Uterus (tissue), 4 donors: ENCODE data around the gene GALNTL6. TPM values are rescaled to one million over a fixed set of nuclear protein-coding genes. Genes with fewer than 3 reads are reported as not detected.

Source experiments
- DNase-seq, 2 donors: peaks; one replicate each; pipeline ENCODE4 v3.0.0-alpha.2; 2019 to 2020
- H3K27ac ChIP-seq, 2 donors: fragments of 200-600 bp; sonication (generic); 1 replicate in 1 of 2; 2 replicates in 1 of 2; pipeline ENCODE4 v1.5.1; 2016 to 2018
- H3K27me3 ChIP-seq, 2 donors: fragments of 200-600 bp; sonication (generic); one replicate each; pipeline ENCODE4 v1.5.1; 2018 to 2019; ENCODE audit warnings: control low read depth in 1 of 2
- H3K36me3 ChIP-seq, 2 donors: fragments of 200-600 bp; sonication (generic); one replicate each; pipeline ENCODE4 v1.5.1; 2019; ENCODE audit warnings: control low read depth in 1 of 2
- H3K4me1 ChIP-seq, 2 donors: fragments of 200-600 bp; sonication (generic); one replicate each; pipeline ENCODE4 v1.5.1; 2018 to 2019; ENCODE audit warnings: control low read depth in 1 of 2
- H3K4me3 ChIP-seq, 2 donors: fragments of 200-600 bp; sonication (generic); 1 replicate in 1 of 2; 2 replicates in 1 of 2; pipeline ENCODE4 v1.5.1; 2018 to 2019; ENCODE audit warnings: mild to moderate bottlenecking in 1 of 2
- H3K9me3 ChIP-seq, 2 donors: fragments of 200-600 bp; sonication (generic); one replicate each; pipeline ENCODE4 v1.5.1; 2019; ENCODE audit warnings: control low read depth in 1 of 2
- POLR2A ChIP-seq, 2 donors: fragments of 450-650 bp; IDR thresholded peaks; one replicate each; pipeline ENCODE4 v1.6.1; 2016; ENCODE audit warnings: antibody characterized with exemption in 2 of 2, mild to moderate bottlenecking in 1 of 2, moderate library complexity in 1 of 2
- intact Hi-C: fragments of 100-400 bp; cut with DNase I; formaldehyde crosslinking; loops from one replicate; pipeline ENCODE4 v1.15.1; 2023; ENCODE audit warnings: low total_unique reads
- total RNA-seq, 4 donors: library from RNA; depleted of rRNA in 3 of 4; stranded (reverse); fragments of >200 nt in 3 of 4; gene quantifications; one replicate each; pipeline versions ENCODE4 v1.1.0 to v1.2.4, GENCODE V29; 2014 to 2023
- TF ChIP-seq, protein P1 (sequence below), 4 experiments: fragments of 200-600 bp in 2 of 4; fragments of 450-650 bp in 2 of 4; sonication (generic) in 2 of 4; IDR thresholded peaks; one replicate each; pipeline ENCODE4 v1.5.1; 2016 to 2019; ENCODE audit warnings: antibody characterized with exemption in 4 of 4, mild to moderate bottlenecking in 2 of 4, moderate library complexity in 1 of 4
- donor health status: DM: yes; HTN: yes; CAD: no.

The GALNTL6 gene
- total RNA-seq, 4 donors from 2014 or later: 2.6 TPM; not detected in 3

GRCh38 chr4:172308078-172308477 lies 494.9 kb downstream of the GALNTL6 start:
- Histone ChIP-seq H3K27ac (no peak overlapping the region), H3K9me3 (no peaks in the 10 kb centered on the region), H3K27me3 (no peaks in the 10 kb centered on the region), H3K4me1 (no peaks in the 10 kb centered on the region), H3K4me3 (no peak overlapping the region), H3K36me3 (no peaks in the 10 kb centered on the region)
- TF ChIP-seq, protein P1, sequence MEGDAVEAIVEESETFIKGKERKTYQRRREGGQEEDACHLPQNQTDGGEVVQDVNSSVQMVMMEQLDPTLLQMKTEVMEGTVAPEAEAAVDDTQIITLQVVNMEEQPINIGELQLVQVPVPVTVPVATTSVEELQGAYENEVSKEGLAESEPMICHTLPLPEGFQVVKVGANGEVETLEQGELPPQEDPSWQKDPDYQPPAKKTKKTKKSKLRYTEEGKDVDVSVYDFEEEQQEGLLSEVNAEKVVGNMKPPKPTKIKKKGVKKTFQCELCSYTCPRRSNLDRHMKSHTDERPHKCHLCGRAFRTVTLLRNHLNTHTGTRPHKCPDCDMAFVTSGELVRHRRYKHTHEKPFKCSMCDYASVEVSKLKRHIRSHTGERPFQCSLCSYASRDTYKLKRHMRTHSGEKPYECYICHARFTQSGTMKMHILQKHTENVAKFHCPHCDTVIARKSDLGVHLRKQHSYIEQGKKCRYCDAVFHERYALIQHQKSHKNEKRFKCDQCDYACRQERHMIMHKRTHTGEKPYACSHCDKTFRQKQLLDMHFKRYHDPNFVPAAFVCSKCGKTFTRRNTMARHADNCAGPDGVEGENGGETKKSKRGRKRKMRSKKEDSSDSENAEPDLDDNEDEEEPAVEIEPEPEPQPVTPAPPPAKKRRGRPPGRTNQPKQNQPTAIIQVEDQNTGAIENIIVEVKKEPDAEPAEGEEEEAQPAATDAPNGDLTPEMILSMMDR (IDR thresholded peaks at IDR 0.05): no peak
- TF ChIP-seq POLR2A (IDR thresholded peaks at IDR 0.05): no peak
- DNase-seq: no peak
- intact Hi-C loops: no loop called here

DNA sequence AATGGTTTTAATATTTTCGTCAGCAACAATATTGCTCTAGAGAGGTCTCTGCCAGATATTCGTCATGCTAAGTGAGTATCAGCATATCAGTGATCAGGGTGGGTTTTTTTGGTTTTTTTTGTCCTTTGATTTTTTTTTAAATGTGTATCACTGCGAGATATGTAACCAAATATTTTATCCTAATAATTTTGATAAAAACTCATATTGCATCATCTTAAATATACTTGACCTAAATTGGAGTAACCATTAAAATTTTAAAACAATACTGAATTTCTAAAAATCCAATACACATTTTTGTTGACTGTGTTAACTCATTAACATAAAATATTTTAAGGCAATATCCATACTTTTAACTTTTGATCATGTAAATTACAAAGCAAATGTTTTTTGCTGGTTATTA lies 498.5 kb downstream of the GALNTL6 start:
- no peaks in the 10 kb centered on the region for H3K27me3 ChIP-seq

DNA sequence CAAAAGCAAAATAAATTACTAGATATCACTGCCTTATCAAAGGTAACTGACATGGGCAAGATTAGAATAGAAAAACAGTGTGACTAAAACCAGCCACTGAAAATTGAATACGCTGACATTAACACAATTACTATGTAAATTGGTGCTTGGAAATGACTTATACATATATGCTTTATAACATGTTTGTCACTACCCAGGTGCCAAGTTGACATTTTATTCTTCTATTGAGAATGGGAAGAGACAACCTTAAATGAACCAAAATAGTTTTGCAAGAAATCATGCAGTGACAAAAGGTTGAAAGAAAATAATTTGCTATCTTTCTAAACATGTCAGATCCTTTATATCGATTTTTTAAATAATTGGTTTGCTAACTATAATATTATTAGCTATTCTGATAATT lies 510.1 kb downstream of the GALNTL6 start:
- no peaks in the 10 kb centered on the region for H3K27me3 ChIP-seq
- H3K4me1 ChIP-seq: no peaks in the 10 kb centered on the region
- H3K36me3 ChIP-seq: no peaks in the 10 kb centered on the region
- TF ChIP-seq, protein P1 (IDR thresholded peaks at IDR 0.05): no peak
- TF ChIP-seq POLR2A (IDR thresholded peaks at IDR 0.05): no peak
- H3K4me3 ChIP-seq: no peak overlapping the region
- no peak overlapping the region for H3K27ac ChIP-seq
- DNase-seq: no peak
- no peaks in the 10 kb centered on the region for H3K9me3 ChIP-seq
- intact Hi-C loops: no loop called here

More for the DNA sequence above, 498.5 kb downstream of the GALNTL6 start:
- Histone ChIP-seq H3K4me3 (no peak overlapping the region), H3K4me1 (no peaks in the 10 kb centered on the region), H3K27ac (no peak overlapping the region), H3K36me3 (no peaks in the 10 kb centered on the region), H3K9me3 (no peaks in the 10 kb centered on the region)
- DNase-seq: no peak
- TF ChIP-seq, protein P1 (IDR thresholded peaks at IDR 0.05): no peak
- no peak for TF ChIP-seq POLR2A (IDR thresholded peaks at IDR 0.05)
- intact Hi-C loops: no loop called here

GRCh38 chr4:172344308-172344938 lies 531.2 kb downstream of the GALNTL6 start:
- intact Hi-C loops: no loop called here
- Histone ChIP-seq H3K27ac (no peak overlapping the region), H3K4me1 (no peaks in the 10 kb centered on the region), H3K4me3 (no peak overlapping the region), H3K36me3 (no peaks in the 10 kb centered on the region), H3K9me3 (no peaks in the 10 kb centered on the region), H3K27me3 (no peaks in the 10 kb centered on the region)
- DNase-seq: no peak
- TF ChIP-seq, protein P1 (IDR thresholded peaks at IDR 0.05): no peak
- TF ChIP-seq POLR2A (IDR thresholded peaks at IDR 0.05): no peak

DNA sequence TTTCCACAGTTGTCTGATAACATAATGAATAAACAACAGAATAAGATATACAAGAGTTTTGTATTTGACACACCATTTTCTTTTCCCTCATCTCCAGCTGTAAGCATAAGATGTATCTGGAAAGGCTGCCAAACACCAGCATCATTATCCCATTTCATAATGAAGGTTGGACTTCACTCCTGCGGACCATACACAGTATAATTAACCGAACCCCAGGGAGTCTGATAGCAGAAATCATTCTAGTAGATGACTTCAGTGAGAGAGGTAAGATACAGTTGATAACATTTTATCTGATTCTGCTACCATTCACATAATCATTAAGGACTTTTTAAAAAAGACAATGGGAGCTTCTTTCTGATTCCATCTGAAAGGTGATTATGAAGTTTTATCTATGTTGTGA lies 535.2 kb downstream of the GALNTL6 start:
- no peak overlapping the region for H3K27ac ChIP-seq
- TF ChIP-seq, protein P1 (IDR thresholded peaks at IDR 0.05): no peak
- TF ChIP-seq POLR2A (IDR thresholded peaks at IDR 0.05): no peak
- DNase-seq: no peak
- no peaks in the 10 kb centered on the region for H3K27me3 ChIP-seq
- H3K4me1 ChIP-seq: no peaks in the 10 kb centered on the region
- intact Hi-C loops: no loop called here
- H3K9me3 ChIP-seq: no peaks in the 10 kb centered on the region
- no peak overlapping the region for H3K4me3 ChIP-seq
- no peaks in the 10 kb centered on the region for H3K36me3 ChIP-seq
